Gastrocnemius medialis (tissue), 4 donors: ENCODE data around the gene FAM3A.

Experiments used
- CTCF ChIP-seq, 5 experiments: fragments of 450-650 bp in 3 of 5; fragments of 200-600 bp in 2 of 5; sonication (generic) in 2 of 5; IDR thresholded peaks in 4 of 5; conservative IDR thresholded peaks in 1 of 5; 1 replicate in 4 of 5; 2 replicates in 1 of 5; pipeline ENCODE4 v1.5.1; 2016 to 2019; ENCODE audit warnings: antibody characterized with exemption in 5 of 5, mild to moderate bottlenecking in 3 of 5, moderate library complexity in 3 of 5
- POLR2A ChIP-seq, 2 donors: fragments of 450-650 bp; IDR thresholded peaks; one replicate each; pipeline ENCODE4 v1.6.1; 2017; ENCODE audit warnings: antibody characterized with exemption in 2 of 2, mild to moderate bottlenecking in 2 of 2, moderate library complexity in 2 of 2

- TF ChIP-seq CTCF (IDR thresholded peaks at IDR 0.05 in 4 of 5, conservative IDR thresholded peaks at IDR 0.05 in 1 of 5) = peak; percentile 18 to 57 (median 31)
- TF ChIP-seq POLR2A (IDR thresholded peaks at IDR 0.05) = no peak
Measured at GRCh38 chrX:154526901-154527675, 11.1 kb upstream of the FAM3A start.
